CD4-positive, alpha-beta T cell treated with Interleukin-4 for 4 hours (primary cell): ENCODE measurements around the gene SLC38A9.
"Not testable (repeated sequence)": the region's sequence is repeated elsewhere in the genome, so short reads cannot be mapped to it uniquely, and the experiment has no call there.

Experiments used
- DNase-seq: peaks from one replicate; pipeline ENCODE4 v3.0.0-alpha.2; 2020

Gene SLC38A9

DNA sequence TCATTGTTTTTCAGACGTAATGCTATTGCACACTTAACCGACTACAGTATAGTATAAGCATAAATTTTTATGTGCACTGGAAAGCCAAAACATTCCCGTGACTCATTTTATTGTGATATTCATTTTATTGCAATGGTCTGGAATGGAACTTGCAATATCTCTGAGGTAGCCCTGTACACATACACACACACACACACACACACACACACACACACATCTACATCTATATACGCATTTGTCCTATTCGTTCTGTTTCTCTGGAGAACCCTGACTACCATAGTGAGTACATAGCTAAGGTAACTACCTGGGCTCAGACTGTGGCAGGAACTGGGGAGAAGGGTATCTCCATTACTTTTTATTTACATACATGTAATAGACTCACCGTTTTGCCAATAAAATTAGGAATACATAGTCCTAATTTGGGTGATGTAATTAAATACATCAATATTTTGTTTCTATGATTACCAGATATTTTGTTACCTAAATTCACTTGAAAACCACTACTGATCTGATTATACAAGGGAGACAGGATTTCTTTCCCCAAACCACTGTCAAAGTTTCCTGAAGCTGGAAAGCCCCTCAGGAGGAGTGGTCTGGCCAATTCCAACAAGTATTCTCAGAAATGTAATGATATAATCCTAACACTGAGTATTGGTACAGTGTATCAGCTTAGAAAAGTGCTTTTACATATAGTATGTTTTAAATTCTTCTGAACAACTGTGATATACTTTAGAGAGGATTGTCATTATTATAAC lies 103.4 kb downstream of the SLC38A9 start:
- no peak for DNase-seq

DNA sequence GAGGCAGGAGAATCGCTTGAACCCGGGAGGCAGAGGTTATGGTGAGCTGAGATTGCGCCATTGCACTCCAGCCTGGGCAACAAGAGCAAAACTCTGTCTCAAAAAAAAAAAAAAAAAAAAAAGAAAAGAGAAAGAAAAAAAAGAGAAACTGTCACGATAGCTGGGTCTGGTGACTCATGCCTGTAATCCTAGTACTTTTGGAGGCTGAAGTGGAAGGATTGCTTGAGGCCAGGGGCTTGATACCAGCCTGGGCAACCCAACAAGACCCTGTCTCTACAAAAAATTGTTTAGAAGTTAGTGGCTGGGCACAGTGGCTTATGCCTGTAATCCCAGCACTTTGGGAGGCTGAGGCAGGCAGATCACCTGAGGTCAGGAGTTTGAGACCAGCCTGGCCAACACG lies 104.8 kb downstream of the SLC38A9 start:
- not testable (repeated sequence) for DNase-seq

DNA sequence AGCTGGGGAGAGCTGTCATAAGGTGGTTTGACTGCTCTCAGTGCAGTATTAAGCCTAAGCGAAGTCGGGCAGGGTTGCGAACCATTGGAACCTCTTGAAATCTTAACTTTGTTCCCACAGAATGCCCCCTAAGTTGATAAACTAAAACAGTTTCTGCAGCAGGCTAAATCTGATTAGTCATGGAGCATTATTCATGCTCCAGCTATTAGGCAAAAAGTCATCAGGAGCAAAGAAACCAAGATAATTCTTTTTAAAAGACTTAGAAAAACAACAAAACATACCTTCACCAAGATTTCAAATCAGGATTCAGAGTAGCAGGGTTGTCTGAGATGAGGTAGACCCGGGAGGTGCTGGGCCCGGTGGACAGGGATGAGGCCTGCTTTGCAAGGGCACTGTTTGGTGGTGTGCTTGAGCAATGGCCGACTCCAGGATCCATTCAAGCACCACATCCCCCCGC lies 107.5 kb downstream of the SLC38A9 start:
- DNase-seq = no peak

DNA sequence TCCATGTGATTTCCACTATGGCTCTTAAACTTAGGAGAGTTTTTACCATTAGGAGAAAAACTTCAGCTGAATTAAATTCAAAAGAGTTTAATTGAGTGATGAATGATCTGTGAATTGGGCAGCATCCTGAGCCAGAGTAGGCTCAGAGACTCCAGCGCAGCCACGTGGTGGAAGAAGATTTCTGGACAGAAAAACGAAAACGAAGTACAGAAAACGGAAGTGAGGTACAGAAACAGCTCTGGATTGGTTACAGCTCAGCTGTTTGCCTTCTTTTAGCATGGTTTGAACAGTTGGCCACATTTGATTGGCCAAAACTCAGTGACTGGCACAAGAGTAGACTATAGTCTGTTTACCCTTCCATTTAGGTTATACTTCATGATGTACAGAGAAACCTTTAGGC lies 108.2 kb downstream of the SLC38A9 start:
- no peak for DNase-seq

DNA sequence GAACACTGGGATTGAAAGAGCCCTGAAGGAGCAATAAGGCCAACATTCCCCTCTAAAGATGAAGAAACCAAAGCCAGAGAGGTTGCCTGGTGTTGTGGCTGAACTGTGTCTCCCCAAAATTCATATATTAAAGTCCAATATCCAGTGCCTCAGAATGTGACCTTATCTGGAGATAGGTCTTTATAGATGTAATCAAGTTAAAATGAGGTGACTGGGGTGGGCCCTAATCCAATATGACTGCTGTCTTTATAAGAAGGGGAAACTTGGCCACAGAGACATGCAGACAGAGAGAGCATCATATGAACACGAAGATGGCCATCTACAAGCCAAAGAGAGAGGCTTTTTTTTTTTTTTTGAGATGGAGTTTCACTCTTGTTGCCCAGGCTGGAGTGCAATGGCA lies 110.5 kb downstream of the SLC38A9 start:
- no peak for DNase-seq

DNA sequence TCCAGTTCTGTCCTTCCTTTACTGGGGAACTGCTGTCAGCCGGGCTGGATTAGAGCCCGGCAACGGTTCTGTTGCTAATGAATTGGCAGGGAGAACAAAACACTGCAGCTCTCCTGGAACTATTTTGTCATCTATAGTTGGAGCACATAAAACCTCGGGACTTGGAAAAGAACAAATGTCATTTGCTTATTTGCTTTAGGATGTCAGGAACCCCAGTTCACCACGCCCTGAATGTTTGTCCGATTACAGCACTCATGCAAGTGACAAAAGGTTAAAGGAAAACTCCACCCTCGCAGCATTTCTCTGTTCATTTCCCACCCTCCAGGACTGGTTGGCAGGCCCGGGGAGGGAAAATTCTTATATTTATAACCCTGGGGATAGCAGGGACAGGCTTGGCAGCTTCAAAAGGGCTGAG lies 110.9 kb downstream of the SLC38A9 start:
- DNase-seq = no peak

DNA sequence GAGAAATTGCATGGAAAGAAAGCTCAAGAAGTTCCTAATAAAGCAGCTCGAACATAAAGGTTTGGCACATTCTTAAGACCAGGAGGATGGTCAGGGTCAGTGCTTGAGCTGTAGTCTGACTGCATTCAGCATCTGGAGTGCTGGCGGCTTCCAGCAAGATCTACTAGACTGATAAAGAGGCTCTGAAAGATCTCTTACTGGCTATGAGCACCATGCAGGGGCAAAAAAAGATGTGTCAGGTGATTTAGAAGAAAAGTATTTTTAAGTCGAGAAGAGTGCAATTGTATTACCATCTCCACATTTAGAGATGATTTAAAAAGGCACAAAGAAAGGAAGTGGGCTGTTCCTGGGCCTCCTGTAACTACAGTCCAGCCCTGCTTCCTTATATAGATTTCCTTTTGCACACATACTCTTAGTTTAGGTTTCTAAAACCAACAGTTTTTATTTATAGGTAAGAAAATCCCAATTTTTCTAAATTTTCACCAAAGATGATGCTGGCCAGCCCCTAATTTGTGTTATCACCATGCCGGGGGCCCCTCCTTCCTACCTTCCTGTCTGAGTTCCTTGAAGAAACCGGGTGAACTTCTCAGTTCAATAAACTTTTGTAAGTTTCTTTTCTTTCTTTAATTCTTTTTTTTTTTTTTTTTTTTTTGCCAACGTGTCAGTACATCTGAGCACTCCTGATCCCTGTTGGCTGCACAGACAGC lies 111.5 kb downstream of the SLC38A9 start:
- no peak for DNase-seq

DNA sequence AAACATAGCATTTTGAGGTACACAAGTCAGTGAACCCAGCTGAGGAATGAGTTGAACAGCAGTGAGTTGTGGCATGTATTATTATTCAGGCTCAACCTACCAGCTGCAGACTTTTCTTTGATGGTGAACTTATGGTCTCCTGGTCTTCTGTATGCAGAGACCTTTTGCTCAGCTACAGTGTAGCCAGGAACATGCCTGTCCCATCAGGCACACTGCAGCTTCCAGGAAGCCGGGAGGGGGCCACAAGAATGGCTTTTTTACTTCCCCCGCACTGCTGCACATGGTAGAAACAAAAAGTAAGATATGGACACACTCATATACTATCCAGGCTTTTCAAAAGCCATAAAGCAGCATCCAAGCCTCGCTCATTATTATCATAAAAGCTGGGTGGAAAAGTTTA lies 112.0 kb downstream of the SLC38A9 start:
- DNase-seq = no peak

DNA sequence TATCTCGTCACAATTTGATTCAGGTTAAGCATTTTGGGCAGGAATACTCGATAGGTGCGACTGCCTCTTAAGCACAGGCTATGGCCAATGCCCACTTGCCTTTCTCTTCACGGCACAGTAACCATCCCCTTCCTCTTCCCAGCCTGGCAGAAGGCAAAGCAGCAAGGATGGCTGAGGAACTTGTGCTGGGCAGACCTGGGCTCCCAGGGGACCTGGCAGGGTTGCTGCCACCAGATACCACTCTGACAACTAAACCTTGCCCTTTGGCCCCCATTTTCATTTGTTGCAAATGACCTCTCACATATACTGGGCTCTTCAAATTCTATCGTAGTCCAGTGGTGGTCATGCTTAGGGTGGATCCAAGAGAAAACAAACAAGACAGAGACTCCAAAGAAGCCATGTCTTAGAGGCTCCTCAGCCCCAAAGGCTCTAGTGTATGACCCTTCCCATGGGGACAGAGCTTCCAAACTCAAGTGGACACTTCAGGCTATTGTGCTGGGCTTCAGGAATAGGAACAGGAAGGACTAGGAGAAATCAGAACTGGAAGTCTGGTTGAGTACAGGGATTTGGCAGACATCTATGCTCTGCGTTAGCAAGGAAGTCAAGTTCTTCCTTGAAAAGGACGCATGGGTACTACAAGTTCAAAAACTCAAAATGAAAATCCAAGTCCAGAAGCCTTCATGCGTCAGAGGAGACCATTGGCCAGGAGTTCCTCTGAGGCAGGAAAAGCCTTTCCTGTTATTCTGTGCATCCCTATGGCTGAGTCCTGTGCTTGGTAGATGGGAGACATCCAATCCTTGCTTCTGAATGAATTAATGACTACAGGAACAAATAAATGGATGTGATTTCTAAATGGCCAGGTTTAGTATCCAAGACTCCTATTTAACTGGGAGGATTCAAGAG lies 112.7 kb downstream of the SLC38A9 start:
- no peak for DNase-seq

DNA sequence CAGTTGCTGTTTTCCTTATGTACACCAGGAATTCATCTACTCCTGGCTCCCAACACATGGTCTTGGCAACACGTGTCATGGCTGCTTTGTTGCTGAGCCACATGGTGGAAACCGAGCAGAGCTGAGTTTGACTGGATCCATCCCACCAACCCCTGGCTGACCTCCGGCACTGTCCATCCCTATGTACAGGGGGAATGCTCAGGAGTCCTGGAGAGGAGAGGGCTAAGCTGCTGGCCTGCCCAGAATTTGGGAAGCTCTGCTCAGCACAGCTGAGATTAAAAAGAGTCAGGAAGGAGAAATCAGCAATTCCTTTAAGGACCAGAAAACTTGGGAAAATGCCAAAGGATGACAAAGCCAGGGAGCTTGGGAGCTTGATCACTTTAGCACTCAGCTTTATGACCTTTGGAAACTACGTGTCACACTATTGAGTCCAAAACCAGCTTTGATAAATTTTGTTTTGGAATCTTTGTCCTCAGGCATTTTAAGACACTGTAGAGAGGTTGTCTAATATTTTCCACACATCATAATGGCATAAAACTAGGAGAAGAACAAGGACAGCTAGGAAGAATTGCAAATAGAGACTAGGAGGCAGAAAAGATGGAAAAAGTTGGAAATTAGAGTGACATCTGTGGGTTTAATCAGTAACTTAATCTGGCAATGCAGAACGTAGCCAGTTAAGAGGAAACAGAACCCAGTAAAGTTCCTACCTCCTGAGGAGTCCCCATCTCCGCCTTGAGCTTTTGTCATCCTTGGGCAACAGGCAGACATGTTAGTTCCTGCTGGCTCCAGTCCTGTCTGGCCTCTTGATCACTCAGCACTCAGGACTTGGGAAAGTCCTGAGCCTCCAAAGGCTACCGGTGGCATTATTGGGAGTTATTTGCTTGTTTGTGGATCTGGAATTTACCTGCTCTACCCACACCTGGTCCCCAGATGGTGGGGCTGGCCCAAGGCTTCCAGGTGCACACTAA lies 114.8 kb downstream of the SLC38A9 start:
- no peak for DNase-seq

DNA sequence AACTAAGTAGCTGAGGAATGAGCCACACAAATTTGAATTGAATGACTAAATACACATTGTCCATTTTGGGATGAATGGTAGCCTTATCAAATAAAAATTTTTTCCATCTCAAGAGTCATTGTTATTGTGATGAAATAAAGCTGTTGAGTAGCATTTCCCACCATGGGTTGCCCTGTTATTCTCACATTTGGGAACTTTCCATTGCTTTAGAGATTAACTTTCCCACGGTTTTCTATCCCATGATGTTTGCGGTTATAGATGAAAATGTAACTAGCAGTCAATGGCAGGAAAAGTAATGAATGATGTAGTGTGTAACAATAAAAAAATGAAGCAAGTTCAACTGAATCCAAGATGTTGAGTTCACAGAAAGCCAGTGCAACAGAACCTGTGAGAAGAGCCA lies 117.5 kb downstream of the SLC38A9 start:
- DNase-seq = no peak

DNA sequence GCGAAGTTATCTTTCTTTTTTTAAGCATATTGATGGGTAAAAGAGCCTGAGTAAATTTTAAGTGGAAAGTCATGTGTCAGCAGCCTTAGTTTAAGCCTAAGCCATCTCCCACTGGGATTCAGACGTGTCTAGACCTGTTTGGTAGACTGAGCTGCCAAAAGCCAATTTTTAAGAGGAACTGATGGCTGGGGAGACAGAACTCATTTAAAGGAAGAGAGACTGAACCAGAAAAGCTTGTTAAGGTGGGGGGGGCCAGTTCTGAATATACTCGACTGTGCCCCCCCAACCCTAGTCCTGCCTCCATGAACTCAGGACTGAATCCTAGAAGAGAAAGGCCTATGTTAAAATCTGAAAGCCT lies 119.0 kb downstream of the SLC38A9 start:
- no peak for DNase-seq

DNA sequence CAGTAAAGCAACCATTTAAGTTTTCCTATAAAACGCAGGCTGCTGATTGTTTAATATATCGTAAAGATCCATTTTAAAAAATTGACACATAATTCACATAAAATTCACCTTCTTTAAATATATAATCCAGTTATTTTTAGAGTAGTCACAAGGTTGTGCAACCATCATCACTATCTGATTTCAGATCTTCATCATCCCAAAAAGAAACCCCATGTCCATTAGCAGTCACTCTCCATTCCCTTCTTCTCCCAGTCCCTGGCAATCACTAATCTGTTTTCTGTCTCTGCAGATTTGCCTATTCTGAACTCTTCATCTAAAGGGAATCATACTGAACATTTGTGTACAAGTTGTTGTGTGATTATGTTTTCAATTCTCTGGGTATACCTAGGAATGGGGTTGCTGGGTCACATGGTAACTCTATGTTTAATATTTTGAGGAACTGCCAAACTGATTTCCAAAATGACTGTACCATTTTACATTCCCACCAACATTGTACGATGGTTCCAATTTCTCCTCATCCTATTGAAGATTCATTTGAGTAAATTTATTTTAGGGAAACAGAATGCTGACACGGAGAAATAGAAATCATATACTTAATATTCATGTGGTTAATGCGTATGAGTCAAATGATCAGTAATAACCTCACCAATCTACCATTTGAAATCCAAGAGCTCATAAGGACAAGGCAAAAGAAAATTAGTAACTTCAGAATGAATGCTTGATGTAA lies 119.6 kb downstream of the SLC38A9 start:
- DNase-seq = no peak

DNA sequence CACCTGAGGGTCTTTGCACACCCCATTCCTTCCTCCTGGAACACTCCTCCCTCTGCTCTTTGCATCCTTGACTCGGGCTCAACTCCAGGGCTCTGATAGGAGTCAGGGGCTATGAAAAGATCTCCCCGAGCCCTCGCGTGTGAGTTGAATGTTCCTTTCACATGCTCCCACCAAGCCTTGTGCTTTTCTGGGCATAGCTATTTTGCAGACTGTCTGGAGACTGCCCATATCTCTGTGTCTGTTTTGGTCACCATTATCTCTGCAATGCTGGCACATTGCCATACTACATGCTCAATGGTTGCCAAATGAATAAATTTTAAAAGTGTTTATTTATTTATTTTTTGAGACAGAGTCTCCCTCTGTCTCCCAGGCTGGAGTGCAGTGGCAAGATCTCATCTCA lies 120.4 kb downstream of the SLC38A9 start:
- DNase-seq = no peak

DNA sequence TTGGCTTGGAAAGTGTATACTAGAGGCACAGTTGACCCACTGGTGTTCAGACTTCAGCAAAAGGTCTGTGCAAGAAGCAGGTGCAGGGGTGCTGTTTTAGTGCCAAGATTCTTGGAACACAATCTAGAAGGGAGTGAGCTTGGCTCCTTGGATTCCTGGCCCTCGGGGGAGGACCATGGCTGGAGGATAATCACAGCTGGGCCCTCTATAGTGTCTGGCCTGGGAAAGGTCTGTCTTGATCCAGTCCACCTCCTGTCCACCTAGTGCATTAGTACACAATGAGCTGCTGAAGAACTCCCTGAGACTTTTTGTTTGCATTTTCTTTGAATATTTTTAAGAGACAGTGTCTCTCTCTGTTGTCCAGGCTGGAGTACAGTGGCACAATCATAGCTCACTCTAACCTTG lies 126.9 kb downstream of the SLC38A9 start:
- DNase-seq = no peak

DNA sequence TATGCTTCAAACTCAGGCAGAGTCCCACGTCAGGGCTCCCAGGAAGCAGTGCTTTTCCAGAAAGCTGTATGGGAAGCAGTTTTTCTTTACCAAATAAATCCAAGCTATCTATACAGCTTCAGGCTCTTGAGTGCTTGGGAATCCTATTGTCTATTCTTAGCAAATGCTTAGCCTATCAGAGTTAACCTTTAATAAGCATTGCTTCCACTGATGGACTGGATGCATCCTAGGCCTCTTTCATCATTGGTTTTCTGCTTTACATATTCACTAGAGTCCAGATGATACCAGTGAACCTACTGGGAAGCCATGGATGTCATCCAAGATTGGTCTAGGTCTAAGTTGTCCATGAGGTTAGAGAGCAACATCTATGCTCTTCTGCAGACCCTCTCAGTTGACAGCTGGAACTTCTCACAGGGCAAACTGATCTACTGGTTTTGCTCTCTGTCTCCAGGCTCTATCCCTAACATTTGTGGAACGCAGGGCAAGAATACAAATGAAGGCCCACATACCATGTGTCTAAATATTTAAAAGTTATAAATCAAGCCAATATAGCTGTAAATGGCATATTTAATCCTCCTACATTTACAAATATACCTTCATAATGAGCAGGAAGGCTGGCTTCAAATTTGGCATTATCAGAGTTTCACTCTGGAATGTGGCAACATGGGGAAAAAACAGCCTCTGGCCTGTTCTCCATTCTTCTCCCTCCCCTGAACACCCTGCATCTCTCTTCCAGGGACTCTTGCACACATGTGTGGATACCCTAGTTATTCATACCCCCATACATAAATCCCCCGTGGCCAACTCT lies 127.5 kb downstream of the SLC38A9 start:
- DNase-seq = no peak

DNA sequence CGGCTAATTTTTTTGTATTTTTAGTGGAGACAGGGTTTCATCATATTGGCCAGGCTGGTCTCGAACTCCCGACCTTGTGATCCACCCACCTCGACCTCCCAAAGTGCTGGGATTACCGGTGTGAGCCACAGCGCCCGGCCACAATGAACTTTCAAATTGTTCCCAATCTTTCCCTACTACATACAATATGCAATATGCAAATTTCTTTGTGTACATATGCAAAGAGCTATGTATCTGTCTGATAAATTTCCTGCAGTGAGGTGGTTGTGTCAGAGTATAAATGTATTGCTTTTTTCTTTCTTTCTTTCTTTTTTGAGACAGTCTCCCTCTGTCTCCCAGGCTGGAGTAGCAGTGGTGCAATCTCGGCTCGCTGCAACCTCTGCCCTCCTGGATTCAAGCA lies 128.5 kb downstream of the SLC38A9 start:
- no peak for DNase-seq

DNA sequence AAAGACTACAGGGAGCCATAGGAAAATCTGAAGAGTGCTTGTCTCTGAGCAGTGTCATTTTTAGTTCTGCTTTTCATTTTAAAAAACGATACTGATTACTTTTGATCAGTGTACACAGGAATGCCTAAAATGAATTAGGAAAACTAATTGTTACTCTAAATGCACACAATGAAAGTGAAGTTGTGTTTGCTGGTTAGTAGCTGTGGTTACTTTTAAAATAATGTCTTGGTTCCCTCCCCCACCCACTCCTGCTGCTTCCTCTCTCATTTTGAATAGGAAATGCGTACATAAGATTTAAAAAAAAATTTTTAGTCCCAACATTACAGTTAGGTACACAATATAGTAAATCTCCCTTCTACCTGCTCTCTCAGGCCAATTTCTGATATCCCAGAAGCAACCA lies 129.9 kb downstream of the SLC38A9 start:
- no peak for DNase-seq

DNA sequence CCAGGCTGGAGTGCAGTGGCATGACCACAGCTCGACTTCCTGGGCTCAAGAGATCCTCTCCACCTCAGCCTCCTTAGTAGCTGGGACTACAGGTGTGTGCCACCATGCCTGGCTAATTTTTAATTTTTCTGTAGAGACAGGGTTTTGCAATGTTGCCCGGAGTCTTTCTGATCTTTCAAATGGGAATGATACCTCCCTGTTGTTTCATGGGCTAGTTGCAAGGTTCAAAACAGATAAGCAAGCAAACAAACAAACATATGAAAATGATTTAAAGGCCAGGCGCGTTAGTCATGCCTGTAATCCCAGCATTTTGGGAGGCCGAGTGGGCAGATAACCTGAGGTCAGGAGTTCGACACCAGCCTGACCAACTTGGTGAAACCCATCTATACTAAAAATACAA lies 132.1 kb downstream of the SLC38A9 start:
- DNase-seq = no peak

DNA sequence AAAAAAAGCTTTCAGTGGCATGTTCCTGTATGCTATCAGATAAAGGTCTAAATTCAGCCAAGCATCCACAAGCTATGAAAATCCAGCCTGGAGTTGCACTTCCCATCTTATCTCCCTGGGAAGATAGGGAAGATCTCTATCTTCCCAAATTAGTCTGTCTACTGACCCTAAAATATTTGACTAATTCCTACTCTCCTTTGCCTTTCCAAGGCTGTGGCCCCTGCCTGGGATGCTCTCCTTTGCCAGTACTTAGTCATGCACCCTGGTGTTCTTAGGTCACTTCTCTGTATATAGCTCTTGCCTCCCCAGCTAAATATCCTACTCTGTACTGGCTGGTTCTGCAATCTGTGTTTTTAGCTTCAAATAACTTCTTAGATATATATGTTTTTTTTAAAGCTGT lies 133.4 kb downstream of the SLC38A9 start:
- no peak for DNase-seq
